Forelimb muscle (tissue), 1 donor: Measurements from ENCODE around the gene RPS17. TPM values are rescaled to one million over a fixed set of nuclear protein-coding genes. Genes with fewer than 3 reads are reported as not detected.
"Not testable (repeated sequence)": the region's sequence is repeated elsewhere in the genome, so short reads cannot be mapped to it uniquely, and the experiment has no call there.

Source experiments
- DNase-seq: peaks from one replicate; pipeline ENCODE4 v3.0.0-alpha.2; 2013; ENCODE audit warnings: low read depth
- polyA plus RNA-seq: library from polyadenylated mRNA; unstranded; fragments of 120-200 nt; gene quantifications from one replicate; pipeline ENCODE4 v1.2.1, GENCODE V29; 2013; ENCODE audit not compliant: insufficient read length

Gene RPS17
- polyA plus RNA-seq, 1 donor: 3,051 TPM

DNA sequence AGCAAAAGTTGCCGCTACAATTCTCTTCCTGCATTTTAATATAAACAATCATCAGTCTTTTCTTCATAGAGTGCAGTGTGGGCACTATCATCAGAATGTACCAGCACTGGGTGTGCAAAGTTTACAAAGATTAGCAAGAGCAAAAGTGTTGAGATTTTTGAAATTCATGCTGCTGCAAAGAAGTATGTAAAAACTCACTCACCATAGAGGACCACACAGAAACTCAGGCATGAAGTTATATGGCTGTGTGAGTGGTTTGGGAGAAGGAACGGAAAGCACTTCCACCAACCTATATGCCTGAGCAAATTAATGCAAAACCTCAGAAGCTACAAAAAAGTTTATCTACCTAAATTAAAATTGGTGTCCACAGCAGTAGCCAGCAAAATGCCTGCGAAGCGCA lies 32.6 kb downstream of the RPS17 start:
- DNase-seq: not testable (repeated sequence)

DNA sequence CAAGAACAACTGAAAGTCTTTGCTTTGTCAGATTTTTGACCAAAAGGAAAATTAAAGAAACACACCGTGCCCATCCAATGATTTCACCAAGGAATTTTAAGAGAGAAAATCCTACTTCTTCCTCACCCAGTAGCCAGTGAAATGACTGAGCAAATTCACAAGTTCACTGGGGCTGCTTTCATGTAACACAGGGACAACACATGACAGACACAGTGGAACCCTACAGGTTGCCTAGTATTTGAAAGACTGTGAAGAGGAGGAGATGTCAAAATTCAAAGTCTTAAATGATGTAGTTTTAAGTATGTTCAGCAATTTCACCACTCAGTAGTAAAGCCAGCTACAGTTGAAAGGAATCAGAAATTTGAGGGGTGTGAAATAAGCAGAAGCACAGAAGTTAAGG lies 33.2 kb downstream of the RPS17 start:
- not testable (repeated sequence) for DNase-seq

DNA sequence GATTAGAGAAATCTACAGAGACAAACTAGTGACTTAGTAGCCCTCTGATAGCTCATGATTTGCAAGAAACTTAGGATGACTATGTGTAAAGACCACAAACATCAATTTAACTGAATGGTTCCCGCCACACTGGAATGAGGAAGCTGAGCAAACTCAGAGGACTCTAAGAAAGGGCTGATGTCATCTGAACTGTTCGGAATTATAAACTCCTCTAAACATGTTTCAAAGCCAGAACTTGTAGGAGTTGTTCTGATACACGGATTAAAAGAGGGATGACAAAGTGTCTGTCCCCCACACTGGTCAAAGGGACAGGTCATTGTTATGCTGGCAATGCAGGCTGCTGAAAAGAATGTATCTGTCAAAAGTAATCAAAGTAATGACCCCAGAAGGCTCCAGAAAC lies 34.4 kb downstream of the RPS17 start:
- DNase-seq: not testable (repeated sequence)

DNA sequence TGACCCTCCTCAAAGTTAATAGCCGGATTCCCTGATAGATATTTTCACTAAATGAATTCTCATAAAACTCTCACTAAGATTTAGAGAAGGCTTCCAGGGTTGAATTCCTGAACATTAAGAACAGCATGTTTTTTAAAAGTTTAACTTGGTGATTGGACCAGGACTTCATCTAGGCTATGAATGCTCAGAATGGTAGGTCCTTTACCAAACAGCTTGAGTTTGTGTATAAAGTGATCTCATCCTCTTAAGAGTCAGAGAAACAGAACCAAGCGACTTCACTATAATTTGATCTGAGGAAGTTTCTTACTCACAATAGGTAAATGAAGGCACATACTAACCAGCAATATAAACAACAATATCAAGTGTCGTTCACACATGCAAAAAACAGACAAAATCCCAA lies 36.2 kb downstream of the RPS17 start:
- DNase-seq: not testable (repeated sequence)

DNA sequence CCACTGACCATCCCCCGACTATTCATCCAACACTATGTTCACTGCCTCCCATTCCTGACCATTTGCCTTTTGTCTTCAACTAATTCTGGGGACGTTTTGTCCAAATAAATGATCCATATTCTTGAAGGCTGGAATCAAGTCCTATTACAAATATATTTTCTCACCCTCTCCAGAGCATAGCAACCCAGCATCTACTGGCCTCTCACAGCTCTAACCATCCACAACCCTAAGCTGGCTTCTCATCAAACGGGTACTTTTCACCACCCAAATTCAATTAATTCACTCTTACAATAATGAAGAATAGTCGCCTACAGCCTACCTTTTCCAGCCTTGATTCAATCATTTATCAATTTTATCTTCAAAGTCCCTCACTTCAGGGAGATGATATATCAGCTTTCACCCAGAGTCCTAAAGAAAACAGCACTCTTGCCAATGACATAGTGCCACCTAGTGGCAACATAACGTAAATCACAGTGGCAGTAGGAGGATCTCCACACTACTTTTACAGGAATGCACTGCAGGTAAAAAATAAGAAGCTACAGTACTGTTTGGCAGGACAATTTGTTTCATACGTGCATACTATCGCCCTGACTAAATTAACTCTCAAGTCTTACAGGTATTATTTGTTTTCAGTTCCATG lies 37.4 kb downstream of the RPS17 start:
- DNase-seq: not testable (repeated sequence)

DNA sequence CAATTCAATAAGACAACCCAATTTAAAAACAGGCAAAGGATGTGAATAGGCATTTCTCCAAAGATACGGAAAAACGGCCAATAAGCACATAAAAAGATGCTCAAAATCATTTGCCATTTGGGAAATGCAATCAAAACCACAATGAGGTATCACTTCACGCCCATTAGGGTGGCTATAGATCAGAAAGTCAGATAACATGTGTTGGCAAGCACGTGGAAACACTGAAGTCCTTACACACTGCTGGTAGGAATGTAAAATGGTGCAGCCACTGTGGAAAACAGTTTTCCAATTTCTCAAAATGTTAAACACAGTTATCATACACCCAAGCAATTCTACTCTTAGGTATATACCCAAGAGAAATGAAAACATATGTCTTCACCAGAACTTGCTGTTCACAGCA lies 39.5 kb downstream of the RPS17 start:
- not testable (repeated sequence) for DNase-seq

DNA sequence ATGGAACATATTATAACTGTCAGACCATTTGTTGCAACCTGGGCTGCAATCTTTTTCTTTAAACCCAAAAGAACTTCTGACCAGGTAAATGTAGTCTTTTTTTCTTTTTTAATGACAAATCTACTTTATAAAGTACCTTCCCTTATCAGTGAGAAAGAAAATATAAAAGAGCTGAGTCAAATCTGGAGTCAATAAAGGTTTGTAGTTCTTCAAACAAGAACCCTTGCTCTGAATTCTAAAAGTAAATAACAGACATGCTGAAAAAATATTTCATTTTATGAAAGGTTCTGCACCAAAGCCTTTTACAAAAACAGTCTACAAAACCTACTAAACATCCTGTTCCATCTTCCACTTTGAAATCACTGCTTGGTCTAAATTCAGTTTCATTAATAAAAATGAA lies 42.3 kb downstream of the RPS17 start:
- DNase-seq: not testable (repeated sequence)

DNA sequence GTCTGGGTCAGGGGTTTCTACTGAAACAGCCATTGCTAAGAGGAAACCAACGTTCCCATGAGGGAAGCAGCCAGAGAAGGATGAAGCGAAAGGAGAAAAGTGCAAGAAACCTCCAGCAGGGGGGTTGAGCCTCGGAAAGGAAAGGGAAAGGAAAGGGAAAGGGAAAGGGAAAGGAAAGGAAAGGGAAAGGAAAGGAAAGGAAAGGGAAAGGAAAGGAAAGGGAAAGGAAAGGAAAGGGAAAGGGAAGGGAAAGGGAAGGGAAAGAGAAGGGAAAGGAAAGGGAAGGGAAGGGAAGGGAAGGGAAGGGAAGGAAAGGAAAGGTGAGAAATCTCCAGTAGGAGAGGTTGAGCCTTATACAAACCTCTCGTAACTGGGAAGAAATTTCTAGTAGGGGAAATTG lies 52.0 kb downstream of the RPS17 start:
- not testable (repeated sequence) for DNase-seq

DNA sequence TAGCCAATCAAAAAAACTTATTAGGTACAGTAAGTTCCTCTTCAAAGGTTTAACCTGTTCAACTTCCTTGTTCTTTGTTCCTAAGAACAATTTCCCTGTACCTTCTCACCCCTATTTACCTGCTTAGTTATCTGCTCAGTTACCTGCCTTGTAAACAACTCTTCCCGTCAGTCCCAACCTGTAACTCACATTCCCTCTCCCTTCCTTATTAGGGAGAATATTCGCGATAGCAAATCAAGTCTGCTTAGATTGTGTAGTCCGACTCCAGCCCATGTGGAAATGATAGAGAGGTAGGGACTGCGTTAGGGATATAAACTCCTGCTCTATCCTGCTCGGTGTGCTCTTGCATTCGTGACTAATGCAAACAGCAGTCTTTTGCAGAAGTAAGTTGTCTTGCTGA lies 53.2 kb downstream of the RPS17 start:
- DNase-seq: not testable (repeated sequence)

Other genes starting within 250 kb of the RPS17 start
- 2.8 TPM for gene GOLGA6L10, start 191.0 kb downstream of the RPS17 start, polyA plus RNA-seq
- gene GOLGA6L9, start 110.6 kb downstream of the RPS17 start, polyA plus RNA-seq: 3.9 TPM
- 0.87 TPM for gene CPEB1, start 106.9 kb upstream of the RPS17 start, polyA plus RNA-seq
- gene AP3B2, start 169.4 kb upstream of the RPS17 start, polyA plus RNA-seq: 0.29 TPM